HG03342 (cell line): ENCODE measurements around the gene F2.
"Not testable (repeated sequence)": the region's sequence is repeated elsewhere in the genome, so short reads cannot be mapped to it uniquely, and the experiment has no call there.

ENCODE experiments used
- ATAC-seq: cut with Tn5 transposase; IDR thresholded peaks from one replicate; pipeline ENCODE4 v1.9.1; 2021; ENCODE audit warnings: mild to moderate bottlenecking, moderate library complexity; ENCODE audit not compliant: unreplicated experiment

F2 gene

GRCh38 chr11:46711303-46711702, 7.7 kb upstream of the F2 start:
- no peak for ATAC-seq

GRCh38 chr11:46712874-46713576, 6.0 kb upstream of the F2 start:
- ATAC-seq, result no peak

- ATAC-seq, result not testable (repeated sequence)
These were observed 1.2 kb upstream of the F2 start for GRCh38 chr11:46717825-46718154.

GRCh38 chr11:46718155-46719019, 626 bp upstream of the F2 start:
- ATAC-seq, result no peak

- no peak for ATAC-seq
These were observed 668 bp downstream of the F2 start for GRCh38 chr11:46719543-46720218.

GRCh38 chr11:46721286-46721685, 2.3 kb downstream of the F2 start:
- no peak for ATAC-seq

- ATAC-seq, result no peak
These were observed 3.7 kb downstream of the F2 start for GRCh38 chr11:46722566-46723358.

GRCh38 chr11:46723359-46723680, 4.3 kb downstream of the F2 start:
- no peak for ATAC-seq

- no peak for ATAC-seq
These were observed 5.1 kb downstream of the F2 start for GRCh38 chr11:46724088-46724487.

GRCh38 chr11:46725338-46726205, 6.6 kb downstream of the F2 start:
- no peak for ATAC-seq

- no peak for ATAC-seq
These were observed 7.3 kb downstream of the F2 start for GRCh38 chr11:46726206-46726862.

- no peak for ATAC-seq
These were observed 9.1 kb downstream of the F2 start for GRCh38 chr11:46727952-46728658.

- ATAC-seq, result no peak
These were observed 9.6 kb downstream of the F2 start for GRCh38 chr11:46728659-46729040.

- no peak for ATAC-seq
These were observed 10.4 kb downstream of the F2 start for GRCh38 chr11:46729110-46730027.

- no peak for ATAC-seq
These were observed 12.5 kb downstream of the F2 start for GRCh38 chr11:46731545-46731944.

- no peak for ATAC-seq
These were observed 14.2 kb downstream of the F2 start for GRCh38 chr11:46733234-46733633.

- no peak for ATAC-seq
These were observed 17.1 kb downstream of the F2 start for GRCh38 chr11:46736146-46736545.

- no peak for ATAC-seq
These were observed 17.6 kb downstream of the F2 start for GRCh38 chr11:46736615-46737014.
